A172 (cell line): ENCODE results near the gene PAQR4. TPM values are rescaled to one million over a fixed set of nuclear protein-coding genes. Genes with fewer than 3 reads are reported as not detected.

Experiments used
- DNase-seq: peaks from one replicate; pipeline ENCODE4 v3.0.0-alpha.2; 2015; ENCODE audit warnings: low spot score
- total RNA-seq: library from RNA; depleted of rRNA; stranded (reverse); fragments of >200 nt; shearing (Covaris generic); gene quantifications from 2 replicates; pipeline ENCODE4 v1.2.3, GENCODE V29; 2014

Gene PAQR4
- total RNA-seq, 1 experiment from 2014 or later = 47.4 TPM

DNA sequence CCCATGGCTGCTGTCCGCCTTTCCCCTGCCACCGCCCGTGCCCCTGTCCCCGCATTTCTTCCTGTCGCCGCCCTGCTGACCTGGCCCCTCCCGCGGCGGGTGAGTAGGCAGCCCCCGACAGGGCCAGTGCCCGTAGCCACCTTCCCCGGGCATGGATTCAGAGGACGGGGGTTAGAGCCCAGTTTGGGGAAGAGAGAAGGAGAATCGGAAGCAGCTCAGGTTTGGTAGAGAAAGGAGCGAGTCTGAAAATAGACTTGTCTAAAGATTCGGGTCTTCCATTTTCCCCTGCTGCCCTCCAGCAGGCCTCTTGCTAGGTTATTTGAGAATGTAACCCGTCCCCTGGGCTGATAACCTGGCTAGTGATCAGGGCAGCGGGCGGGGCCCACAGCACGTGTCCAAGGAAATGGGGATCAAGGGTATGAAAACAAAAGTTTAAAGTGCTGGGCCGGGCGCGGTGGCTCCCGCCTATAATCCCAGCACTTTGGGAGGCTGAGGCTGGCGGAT lies 35.7 kb downstream of the PAQR4 start:
- DNase-seq = no peak

DNA sequence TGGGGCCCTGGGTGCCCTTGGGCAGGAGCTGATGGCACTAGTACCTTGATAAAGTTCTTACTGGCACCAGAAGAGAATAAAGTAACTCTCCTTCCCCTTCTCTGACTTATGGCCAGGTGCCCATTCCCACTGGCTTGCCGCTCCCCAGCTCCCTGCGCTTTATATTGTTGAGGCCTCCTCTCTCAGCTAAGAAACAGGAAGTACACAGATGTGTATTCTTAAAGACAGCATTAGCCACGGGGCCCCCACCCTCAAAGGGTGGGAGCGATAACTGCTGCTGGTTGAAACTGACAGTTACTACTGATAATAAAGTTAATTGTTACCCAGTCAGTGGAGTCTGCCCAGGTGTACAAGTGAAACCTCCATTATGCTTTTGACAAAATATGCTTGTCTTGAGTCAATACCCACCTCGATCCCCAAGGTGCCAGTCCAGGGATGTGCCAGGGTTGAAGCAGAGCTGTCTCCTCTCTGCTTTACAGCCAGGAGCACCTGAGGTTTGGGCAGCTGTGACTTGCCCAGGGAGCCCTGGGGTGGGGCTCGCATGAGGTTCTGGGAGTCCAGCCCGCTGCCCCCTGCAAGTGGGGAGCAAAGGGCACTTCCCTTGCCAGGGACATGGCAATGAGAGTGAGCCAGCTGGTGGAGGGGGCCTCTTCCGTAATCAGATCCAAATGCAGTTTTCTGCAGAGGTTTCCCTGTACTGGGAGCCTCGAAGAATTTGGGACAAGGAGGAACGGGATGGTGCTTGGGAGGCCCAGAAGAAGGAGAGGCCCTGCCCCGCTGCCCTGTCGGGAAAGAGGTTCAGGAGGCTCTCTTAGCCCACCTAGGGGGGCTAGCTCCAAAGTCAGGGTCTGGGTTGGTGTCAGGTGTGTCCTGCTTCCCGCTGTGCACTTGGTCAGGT lies 38.2 kb downstream of the PAQR4 start:
- no peak for DNase-seq

DNA sequence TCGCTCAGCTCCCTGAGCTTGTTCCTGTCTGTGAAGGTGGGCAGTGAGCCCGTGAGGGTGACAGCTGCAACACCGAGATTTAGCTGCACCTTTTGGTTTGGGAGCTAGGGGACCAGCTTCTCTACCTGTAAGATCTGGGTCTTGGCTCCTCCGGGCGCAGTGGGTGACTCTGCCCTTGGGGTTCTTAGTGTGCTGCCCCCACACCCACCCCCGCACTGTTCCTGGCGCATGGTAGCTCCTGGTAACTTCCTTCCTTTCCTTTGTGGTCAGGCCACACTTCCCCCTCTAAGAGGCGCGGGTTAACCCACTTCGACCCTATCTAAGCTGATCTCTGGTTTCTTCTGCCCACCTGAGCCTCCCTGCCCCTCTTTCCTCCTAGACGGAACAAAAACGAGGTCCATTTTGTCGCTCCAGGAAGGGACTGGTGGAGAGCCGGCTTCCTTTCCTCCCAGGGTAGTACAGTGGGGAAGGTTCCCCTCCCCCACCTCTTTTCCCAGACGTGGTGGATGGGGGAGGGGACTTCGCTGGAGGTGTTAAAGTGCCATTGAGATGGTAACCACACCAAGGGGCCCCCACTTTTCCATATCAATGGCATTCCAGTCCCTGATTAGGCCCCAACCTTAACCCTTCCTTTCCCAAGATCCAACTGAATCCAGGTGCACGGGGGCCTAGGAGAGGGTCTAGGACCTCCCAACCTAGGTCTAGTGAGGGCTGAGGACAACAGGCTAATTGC lies 39.0 kb downstream of the PAQR4 start:
- no peak for DNase-seq

DNA sequence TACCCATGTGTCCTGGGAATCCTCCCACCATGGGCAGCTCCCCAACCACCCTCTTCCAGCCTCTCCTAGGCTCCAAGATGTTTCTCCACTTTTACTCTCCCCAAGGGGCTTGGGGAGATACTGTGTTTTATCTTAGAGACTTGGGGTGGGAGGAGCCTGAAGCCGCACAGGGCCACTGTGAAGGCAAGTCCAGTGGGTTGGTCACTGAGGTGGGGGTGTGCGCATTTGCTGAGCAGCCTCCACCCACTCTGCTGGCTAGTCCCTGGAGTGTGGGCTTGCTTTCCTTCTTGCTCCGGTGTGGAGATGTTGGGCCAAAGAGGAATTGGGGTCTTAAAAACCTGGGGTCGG lies 39.5 kb downstream of the PAQR4 start:
- DNase-seq = no peak

DNA sequence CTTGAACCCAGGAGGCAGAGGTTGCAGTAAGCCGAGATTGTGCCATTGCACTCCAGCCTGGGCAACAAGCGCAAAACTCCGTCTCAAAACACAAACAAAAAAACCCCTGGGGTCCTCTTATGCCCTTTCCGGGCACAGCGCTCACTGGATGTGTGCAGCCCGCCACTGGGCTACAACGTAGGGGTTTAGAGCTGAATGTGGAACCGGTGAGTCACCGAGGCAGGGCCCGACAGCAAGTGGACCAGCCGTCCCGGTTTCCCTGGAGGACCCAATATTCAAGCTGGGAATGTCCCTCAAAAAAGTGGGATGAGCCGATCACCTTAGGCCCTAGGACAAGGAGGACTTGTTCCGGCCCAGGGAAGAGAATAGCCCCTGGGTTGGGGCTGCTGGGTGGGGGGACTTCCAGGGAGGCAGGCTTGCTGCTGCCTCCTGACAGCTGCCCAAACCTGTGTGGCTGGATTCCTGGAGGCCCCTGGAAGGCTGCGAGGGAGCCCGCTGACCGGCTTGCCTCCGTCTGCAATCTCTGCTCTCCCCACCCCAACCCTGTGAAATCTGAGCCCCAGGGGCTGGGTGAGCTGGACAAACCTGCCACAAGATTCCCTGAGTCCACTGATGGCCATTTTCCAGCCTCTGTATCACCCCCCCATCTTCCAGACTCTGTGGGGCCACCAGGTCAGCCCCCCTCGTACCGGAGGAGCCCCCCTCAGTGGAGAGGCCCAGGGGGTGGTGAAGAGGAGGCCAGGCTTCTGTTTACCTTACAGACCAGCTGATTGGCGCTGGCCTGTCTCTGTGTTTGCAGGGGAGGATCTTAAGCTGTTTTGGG lies 40.6 kb downstream of the PAQR4 start:
- no peak for DNase-seq

DNA sequence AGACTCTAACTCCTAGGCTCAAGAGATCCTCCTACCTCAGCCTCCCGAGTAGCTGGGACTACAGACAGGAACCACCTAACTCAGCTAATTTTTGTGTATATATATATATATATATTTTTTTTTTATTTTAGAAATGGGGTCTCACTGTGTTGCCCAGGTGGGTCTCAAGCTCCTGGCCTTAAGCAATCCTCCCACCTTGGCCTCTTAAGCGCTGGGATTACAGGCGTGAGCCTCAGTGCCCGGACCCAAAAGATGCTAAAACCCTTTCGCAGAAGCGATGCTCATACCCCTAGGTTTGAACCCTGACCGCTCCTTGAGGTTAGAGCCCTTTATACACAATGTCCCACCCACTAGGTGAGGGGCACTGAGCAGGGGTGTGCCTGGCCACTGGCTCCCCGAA lies 41.4 kb downstream of the PAQR4 start:
- DNase-seq = no peak

DNA sequence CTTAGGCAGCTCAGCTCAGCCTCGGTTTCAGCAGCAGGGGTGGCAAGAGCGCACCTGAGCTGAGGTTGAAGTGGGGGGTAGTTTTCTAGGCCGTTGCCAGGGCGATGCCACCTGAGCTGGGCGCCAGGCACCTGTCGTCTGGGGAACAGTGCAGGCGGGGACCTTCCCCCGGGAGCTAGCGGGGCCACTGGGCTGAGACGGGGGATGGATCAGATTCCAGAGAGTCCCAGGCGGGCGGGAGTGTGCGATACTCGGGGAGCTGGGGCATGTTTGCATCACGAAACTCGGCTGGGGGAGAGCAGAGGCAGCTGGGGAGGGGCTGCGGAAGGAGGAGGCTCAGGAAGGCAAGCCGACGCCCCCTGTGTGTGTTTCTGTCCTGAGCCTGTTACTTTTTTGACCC lies 43.1 kb downstream of the PAQR4 start:
- no peak for DNase-seq

DNA sequence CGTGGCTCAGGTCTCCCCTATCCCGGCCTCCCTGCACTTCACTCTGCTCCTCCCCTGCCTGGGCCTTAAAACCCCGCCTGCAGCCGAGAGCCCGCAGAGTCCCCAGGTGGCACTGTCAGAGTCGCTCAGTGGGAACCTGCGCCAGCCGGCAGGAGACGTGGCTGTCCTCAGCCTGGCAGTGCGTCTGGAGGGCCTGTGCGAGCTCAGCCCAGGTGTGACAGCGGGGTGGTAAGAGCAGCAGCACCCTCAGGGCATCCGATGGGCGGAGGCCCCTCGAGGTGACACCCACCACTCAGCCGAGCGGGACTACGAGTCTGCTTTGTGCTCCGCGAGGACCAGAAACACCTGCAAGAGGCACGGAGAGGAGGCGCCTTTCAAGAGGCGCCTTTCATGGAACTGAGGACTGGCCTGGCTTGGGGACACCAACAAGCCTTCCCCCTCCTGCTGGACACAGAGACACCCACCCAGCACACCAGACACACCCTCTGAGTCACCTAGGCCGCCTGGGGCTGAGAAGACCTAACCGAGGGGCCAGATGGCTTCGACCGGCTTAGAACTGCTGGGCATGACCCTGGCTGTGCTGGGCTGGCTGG lies 43.8 kb downstream of the PAQR4 start, which contains the start of gene CLDN9:
TSS of gene CLDN9 (plus strand) at position 96 of the 593 bp plus-strand sequence. CDS start at position 536, 440 bp downstream.
- peak; percentile 67 for DNase-seq

DNA sequence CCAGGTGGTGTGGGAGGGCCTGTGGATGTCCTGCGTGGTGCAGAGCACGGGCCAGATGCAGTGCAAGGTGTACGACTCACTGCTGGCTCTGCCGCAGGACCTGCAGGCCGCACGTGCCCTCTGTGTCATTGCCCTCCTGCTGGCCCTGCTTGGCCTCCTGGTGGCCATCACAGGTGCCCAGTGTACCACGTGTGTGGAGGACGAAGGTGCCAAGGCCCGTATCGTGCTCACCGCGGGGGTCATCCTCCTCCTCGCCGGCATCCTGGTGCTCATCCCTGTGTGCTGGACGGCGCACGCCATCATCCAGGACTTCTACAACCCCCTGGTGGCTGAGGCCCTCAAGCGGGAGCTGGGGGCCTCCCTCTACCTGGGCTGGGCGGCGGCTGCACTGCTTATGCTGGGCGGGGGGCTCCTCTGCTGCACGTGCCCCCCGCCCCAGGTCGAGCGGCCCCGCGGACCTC lies 44.4 kb downstream of the PAQR4 start:
- DNase-seq = peak; percentile 55

DNA sequence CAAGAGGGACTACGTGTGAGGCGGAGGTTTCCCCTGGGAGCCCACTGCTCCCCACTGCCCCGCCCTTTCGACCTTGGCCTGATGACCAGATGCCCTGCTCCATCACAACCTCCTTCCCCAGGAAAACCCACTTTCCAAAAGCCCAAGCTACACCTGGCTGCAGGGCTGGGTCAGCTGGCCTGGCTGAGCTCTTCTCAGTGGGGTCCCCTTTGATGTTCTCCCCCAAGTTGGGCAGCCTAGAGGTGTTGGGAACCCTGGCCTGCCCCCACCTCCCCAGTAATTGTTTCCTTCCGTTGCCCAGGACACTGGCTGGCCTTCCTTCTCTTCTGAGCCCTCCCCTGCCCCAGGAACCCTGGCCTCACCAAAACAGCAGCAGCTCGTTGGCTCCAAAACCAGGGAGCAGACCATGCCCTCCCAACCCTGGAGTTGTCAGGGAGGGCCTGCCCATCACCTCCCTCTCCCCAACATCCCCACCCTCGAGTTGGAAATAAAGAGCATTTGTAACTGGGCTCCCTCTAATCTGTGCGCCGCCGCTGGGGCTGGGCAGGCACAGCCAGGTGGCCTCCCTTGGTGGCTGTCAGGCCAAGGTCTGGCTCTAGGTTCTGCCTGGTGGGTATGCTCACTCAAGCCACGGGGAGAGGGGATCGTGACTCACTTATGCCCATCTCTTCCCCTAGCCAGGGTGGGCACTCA lies 45.0 kb downstream of the PAQR4 start:
- no peak for DNase-seq

DNA sequence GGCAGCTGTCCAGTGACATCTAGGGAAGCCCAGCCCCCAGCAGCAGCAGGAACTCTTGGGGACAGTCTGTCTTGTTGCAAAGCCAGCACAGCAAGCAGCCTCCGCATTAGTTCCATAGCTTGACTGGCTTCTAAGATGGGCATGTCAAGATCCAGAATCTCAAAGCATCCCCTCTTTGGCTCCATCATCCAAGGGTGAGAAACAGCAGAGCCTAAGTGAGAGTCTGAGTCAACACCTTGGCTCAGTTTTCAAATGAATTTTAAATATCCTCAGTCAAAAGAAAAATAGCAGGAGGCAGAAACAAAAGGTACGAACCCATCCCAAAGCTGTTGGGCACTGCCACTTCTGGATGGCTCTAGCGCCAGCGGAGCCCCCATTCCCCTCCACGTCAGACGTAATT lies 45.8 kb downstream of the PAQR4 start:
- DNase-seq = no peak

DNA sequence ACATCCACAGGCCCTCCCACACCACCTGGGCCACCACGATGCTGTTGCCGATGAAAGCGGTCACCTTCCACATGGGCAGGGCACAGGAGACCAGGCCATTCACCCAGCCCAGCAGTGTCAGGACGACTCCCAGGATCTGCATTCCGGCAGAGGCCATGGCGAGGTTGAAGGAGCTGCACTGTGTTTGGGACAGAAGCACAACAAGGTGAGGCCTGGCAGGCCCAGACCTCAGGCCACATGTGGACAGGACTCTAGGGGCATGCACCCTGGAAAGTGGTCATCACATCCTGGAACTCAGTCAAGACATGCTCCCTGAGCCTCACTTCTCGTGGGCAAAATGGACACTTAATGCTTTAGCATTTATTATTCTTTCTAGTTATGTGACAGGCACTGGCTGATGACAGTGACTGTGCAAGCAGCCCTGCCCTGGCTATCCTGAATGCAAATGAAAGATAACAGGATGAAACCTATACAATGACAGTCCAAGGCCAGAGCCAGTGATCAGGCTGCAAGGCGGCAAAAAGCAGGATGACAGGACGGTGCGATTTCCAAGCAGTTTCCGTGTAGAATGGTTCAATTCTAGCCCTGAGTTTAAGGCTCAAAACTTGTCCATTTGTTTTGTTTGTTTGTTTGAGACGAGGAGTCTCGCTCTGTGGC lies 46.8 kb downstream of the PAQR4 start:
- DNase-seq = no peak

DNA sequence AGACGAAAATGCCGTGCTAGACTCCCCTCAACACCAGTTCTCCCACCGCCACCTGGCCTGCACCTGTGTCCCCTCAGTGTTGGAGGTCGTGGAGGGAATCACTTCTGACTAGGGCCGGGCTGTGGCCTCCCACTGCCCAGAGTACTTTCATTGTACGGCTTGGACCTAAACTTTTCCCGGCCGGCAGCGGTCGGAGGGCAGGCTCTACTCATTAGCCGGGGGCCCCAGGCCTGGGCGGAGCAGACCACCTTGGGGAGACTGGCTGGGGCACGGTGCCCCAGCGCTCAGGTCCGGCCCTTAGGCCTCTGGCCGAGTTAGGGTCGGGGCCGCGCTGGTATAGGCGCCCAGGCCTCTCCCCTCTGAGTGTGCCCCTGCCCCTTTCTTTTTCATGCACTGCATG lies 48.2 kb downstream of the PAQR4 start:
- no peak for DNase-seq

DNA sequence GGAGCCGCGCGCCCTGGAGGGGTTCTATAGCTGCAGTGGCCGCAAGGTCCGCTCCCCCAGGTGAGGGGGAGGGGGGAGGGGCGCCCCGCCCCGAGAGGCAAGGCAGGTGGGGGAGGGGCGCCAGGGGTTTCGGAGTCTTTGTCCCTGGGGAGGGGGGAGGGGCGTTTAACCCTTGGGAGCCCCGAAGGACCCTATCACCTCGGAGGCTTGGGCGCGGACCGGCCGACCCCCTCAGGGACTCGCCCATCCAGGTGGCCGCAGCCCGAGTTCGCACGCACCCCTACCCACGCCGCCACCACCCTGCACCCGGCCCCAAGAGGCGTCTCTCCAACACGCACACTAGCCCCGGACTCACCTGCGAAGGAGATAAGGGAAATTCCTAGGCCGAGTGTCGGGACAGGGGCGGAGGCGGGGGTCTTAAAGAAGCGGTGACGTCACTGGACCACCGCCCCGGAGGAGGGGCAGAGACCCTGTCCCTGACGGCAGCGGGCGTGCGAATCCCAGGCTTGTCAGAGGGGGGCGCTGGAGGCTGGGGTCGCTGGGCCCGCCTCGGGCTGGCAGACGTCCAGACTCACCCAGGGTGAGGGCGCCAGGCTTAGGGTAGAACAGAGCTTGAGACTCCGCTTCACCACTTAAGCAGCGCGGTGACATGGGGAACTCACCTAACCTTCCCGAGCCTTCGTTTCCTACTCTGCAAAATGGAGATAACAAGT lies 48.8 kb downstream of the PAQR4 start, which contains the start of gene CLDN6:
TSS of gene CLDN6 (minus strand) at position 390 of the 713 bp plus-strand sequence. CDS start 2,162 bp downstream, outside the sequence.
- no peak for DNase-seq

DNA sequence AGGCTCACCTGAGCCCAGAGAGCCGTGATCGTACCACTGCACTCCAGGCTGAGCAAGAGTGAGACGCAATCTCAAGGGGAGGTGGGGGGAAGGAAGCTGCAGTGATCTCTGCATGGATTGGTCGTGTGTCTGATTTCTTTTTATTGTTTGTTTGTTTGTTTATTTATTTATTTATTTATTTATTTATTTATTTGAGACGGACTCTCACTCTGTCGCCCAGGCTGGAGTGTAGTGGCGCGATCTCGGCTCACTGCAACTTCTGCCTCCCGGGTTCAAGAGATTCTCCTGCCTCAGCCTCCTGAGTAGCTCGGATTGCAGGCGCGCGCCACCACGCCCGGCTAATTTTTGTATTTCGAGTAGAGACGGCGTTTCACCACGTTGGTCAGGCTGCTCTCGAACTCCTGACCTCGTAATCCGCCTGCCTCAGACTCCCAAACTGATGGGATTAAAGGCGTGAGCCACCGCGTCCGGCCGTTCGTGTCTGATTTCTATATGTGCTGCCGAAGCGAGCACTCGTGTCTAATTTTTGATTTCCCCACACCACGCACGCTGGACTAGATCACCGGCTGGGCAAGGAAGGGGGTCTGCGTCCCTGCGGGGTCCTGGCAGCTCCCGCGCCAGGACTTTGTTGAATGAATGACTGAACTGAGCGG lies 50.6 kb downstream of the PAQR4 start:
- no peak for DNase-seq

DNA sequence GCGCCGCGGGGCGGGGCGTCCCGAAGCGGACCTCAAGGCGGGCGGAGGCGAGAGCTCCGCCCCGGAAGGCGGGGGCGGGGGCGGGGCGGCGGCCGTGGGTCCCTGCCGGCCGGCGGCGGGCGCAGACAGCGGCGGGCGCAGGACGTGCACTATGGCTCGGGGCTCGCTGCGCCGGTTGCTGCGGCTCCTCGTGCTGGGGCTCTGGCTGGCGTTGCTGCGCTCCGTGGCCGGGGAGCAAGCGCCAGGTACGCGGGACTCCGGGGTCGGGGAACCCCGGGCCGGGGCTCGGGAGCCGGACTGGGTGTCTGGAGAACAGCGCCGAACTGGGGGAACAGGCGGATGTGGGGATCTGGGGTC lies 51.1 kb downstream of the PAQR4 start, which contains the start of gene TNFRSF12A:
TSS of gene TNFRSF12A (plus strand) at position 122 of the 357 bp plus-strand sequence. CDS start at position 152, 30 bp downstream.
- DNase-seq = peak; percentile 72

DNA sequence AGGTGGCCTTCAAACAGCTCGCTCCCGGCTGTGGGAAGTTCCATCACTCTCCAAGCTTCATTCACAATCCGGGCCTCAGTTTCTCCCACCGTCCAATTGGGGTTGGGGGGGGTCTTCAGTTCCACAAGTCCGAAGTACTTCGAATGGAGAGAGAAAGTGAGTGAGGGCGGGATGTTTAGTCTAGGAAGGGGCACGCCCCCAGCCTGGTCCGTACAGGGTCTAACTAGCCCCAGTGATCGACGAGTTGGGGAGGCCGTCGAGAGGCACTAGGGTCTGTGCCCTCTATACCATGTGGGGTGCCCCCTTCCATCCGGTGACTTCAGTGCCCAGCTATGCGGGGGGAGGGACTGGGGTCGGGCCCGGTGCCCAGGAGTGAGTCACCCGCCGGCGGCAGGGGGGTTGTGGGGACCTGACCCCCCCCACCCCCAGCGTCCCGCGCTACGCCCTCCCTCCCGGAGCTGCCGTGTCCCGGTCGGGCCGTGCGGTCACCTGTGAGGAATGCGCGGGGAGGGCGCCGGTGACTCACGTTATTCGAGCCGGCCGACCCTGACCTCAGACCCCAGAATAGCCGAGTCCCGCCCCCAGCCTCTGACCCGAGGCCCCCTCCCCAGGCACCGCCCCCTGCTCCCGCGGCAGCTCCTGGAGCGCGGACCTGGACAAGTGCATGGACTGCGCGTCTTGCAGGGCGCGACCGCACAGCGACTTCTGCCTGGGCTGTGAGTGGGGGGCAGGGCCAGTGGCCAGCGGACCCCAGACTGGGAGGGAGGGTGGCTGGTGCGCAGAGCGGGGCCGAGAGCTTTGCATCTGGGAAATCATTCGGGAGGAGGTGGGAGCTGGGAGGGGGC lies 51.7 kb downstream of the PAQR4 start:
- DNase-seq = peak; percentile 94
